ENCODE results near the gene ADPRM. TPM values are rescaled to one million over a fixed set of nuclear protein-coding genes. Genes with fewer than 3 reads are reported as not detected.

Gene ADPRM
- total RNA-seq, 2 donors from 2014 or later, result 6.9 to 13.6 TPM

DNA sequence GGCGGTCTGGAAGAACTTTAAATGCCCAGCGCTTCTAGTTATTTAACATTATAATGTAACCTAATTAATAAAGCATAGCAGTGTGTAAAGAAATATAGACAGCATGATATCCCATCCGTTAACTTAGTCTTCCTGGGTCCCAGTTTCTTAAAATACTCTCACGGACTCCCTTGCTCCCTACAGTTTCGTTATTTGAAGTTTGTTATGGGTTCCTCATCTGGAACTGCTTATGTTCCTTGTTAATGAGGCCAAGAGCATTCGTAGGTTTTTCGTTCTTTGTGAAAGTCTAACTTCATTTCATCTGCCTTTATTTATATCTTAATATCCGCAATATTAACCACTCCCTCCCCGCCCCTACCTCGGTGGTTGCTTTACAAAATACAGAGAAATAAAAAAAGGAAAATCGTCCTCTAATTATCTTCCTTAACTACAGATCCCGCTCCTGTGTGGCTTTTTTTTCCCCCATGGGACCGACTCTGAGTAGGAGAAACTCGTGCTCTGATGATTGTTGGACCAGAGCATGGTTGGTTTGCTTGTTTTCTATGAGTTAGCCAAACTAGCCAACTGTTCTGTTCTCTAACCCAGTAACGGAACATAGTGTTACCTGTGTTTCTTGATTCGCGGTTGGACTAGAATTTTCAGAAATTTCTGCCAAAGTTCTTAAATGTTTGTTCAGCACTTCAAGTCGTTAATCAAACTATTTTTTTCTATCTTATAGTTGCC is 863 bp downstream of the ADPRM start:
- TF ChIP-seq CTCF (IDR thresholded peaks at IDR 0.05), result no peak
- DNase-seq (ENCODE audit: low spot score) (no peak), ATAC-seq (ENCODE audit: insufficient number of reproducible peaks, low FRiP score, low read depth) (peak; percentile 41)
- Histone ChIP-seq H3K36me3 (no peaks in the 10 kb centered on the region), H3K4me1 (ENCODE audit: control insufficient read depth in 1 of 2, low read depth in 2 of 2) (peaks cover 24 to 29% of the 10 kb centered on the region in 2 donors), H3K27me3 (replicated peaks; ENCODE audit: insufficient read depth) (no peaks in the 10 kb centered on the region), H3K4me3 (peak overlapping the region; percentile 80), H3K9me3 (no peaks in the 10 kb centered on the region), H3K27ac (peak overlapping the region; percentile 91 to 94)

- H3K4me3 ChIP-seq, result no peak overlapping the region
- H3K4me1 ChIP-seq (ENCODE audit: control insufficient read depth in 1 of 2, low read depth in 2 of 2), result peaks cover 24 to 29% of the 10 kb centered on the region in 2 donors
- no peak for DNase-seq (ENCODE audit: low spot score)
- H3K27ac ChIP-seq, result no peak overlapping the region
- H3K36me3 ChIP-seq, result no peaks in the 10 kb centered on the region
- ATAC-seq (ENCODE audit: insufficient number of reproducible peaks, low FRiP score, low read depth), result no peak
- H3K9me3 ChIP-seq, result no peaks in the 10 kb centered on the region
- H3K27me3 ChIP-seq (replicated peaks; ENCODE audit: insufficient read depth), result no peaks in the 10 kb centered on the region
- no peak for TF ChIP-seq CTCF (IDR thresholded peaks at IDR 0.05)
These were observed 2.5 kb downstream of the ADPRM start for GRCh38 chr17:10699856-10700255.

DNA sequence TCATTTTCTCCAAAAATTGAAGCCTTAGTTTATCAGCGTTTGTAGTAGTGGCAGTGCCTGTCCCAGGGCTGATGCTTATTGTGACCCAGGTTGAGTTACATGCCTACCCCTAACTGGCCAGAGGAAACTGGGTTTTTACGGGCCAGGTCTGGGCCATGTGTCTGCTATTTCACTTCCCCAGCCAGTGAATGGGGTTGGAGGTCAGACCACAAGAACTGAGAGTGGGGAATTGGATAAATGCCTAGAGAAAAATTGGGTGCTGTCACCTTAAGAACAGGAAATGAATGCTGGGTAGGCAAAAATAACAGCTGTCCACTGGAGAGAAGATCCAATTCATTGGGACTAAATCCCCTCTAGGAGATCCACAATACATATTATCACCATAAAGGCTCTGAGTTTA is 5.2 kb downstream of the ADPRM start:
- Histone ChIP-seq H3K36me3 (peaks cover 16% of the 10 kb centered on the region), H3K4me1 (ENCODE audit: control insufficient read depth in 1 of 2, low read depth in 2 of 2) (peaks cover 11 to 17% of the 10 kb centered on the region in 2 donors), H3K4me3 (no peak overlapping the region), H3K27me3 (replicated peaks; ENCODE audit: insufficient read depth) (no peaks in the 10 kb centered on the region), H3K9me3 (no peaks in the 10 kb centered on the region), H3K27ac (no peak overlapping the region)
- DNase-seq (ENCODE audit: low spot score) (no peak), ATAC-seq (ENCODE audit: insufficient number of reproducible peaks, low FRiP score, low read depth) (no peak)
- TF ChIP-seq CTCF (IDR thresholded peaks at IDR 0.05), result no peak

DNA sequence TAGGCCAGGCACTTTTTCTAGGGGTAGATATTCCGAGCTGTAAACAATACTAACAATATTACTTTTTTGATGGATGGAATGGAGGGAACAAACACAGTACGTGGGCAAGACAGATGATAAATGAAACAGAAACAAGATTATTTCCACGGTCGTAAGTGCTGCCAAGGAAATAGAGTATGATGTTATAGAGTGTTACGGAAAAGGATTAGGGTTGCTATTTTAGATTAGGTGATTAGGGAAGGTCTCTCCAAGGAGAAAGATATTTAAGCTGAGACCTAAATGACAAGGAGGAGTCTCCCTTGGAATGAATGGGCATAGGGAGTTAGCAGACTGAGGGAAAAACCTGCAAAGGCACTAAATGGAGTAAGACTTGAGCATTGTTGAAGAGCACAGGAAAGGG is 8.3 kb downstream of the ADPRM start:
- H3K4me1 ChIP-seq (ENCODE audit: control insufficient read depth in 1 of 2, low read depth in 2 of 2), result peaks cover 4 to 5% of the 10 kb centered on the region in 2 donors
- no peak for TF ChIP-seq CTCF (IDR thresholded peaks at IDR 0.05)
- peaks cover 28% of the 10 kb centered on the region for H3K36me3 ChIP-seq
- H3K27ac ChIP-seq, result no peak overlapping the region
- H3K27me3 ChIP-seq (replicated peaks; ENCODE audit: insufficient read depth), result no peaks in the 10 kb centered on the region
- no peak for DNase-seq (ENCODE audit: low spot score)
- no peak for ATAC-seq (ENCODE audit: insufficient number of reproducible peaks, low FRiP score, low read depth)
- H3K4me3 ChIP-seq, result no peak overlapping the region
- H3K9me3 ChIP-seq, result no peaks in the 10 kb centered on the region

- DNase-seq (ENCODE audit: low spot score), result no peak
- ATAC-seq (ENCODE audit: insufficient number of reproducible peaks, low FRiP score, low read depth), result no peak
- Histone ChIP-seq H3K4me3 (no peak overlapping the region), H3K9me3 (no peaks in the 10 kb centered on the region), H3K4me1 (ENCODE audit: control insufficient read depth in 1 of 2, low read depth in 2 of 2) (no peaks in the 10 kb centered on the region), H3K27ac (no peak overlapping the region), H3K36me3 (peaks cover 29% of the 10 kb centered on the region), H3K27me3 (replicated peaks; ENCODE audit: insufficient read depth) (no peaks in the 10 kb centered on the region)
- no peak for TF ChIP-seq CTCF (IDR thresholded peaks at IDR 0.05)
These were observed 15.9 kb downstream of the ADPRM start for GRCh38 chr17:10713318-10713717.

Measured in thoracic aorta (tissue), 2 donors.